Smooth muscle cell (in vitro differentiated cells): ENCODE data around the gene DOCK2. TPM values are rescaled to one million over a fixed set of nuclear protein-coding genes. Genes with fewer than 3 reads are reported as not detected.

Source experiments
- DNase-seq: peaks from one replicate; lab custom pipeline; 2025; ENCODE audit not compliant: unreplicated experiment; lab: John Stamatoyannopoulos, UW
- H2AFZ ChIP-seq: fragments of 200-600 bp; sonication (generic); 2 replicates; pipeline ENCODE4 v1.6.0; 2016; ENCODE audit warnings: antibody characterized with exemption, low read depth, mild to moderate bottlenecking
- H3F3A ChIP-seq: fragments of 200-600 bp; sonication (generic); 2 replicates; pipeline ENCODE4 v1.6.0; 2017; ENCODE audit warnings: antibody characterized with exemption, low read depth
- H3K27ac ChIP-seq: fragments of 200-600 bp; sonication (generic); 2 replicates; pipeline ENCODE4 v1.5.1; 2016; ENCODE audit warnings: low read depth, mild to moderate bottlenecking
- H3K27me3 ChIP-seq: fragments of 200-600 bp; sonication (generic); 2 replicates; pipeline ENCODE4 v1.6.1; 2016; ENCODE audit warnings: low read depth, mild to moderate bottlenecking
- H3K36me3 ChIP-seq: fragments of 200-600 bp; sonication (generic); 2 replicates; pipeline ENCODE4 v1.5.1; 2016; ENCODE audit warnings: low read depth
- H3K4me1 ChIP-seq: fragments of 200-600 bp; sonication (generic); 2 replicates; pipeline ENCODE4 v1.5.1; 2016; ENCODE audit warnings: low read depth
- H3K4me2 ChIP-seq: fragments of 200-600 bp; sonication (generic); 2 replicates; pipeline ENCODE4 v1.6.0; 2016; ENCODE audit warnings: mild to moderate bottlenecking
- H3K4me3 ChIP-seq: fragments of 200-600 bp; sonication (generic); 2 replicates; pipeline ENCODE4 v1.5.1; 2016; ENCODE audit warnings: mild to moderate bottlenecking
- H3K79me2 ChIP-seq: fragments of 200-600 bp; sonication (generic); 2 replicates; pipeline ENCODE4 v1.6.0; 2016; ENCODE audit warnings: low read depth, mild to moderate bottlenecking
- H3K9ac ChIP-seq: fragments of 200-600 bp; sonication (generic); 2 replicates; pipeline ENCODE4 v1.6.0; 2016; ENCODE audit warnings: low read depth
- H3K9me3 ChIP-seq: fragments of 200-600 bp; sonication (generic); replicated peaks from 2 replicates; pipeline ENCODE4 v1.5.1; 2016; ENCODE audit warnings: low read depth
- H4K20me1 ChIP-seq: fragments of 200-600 bp; sonication (generic); 2 replicates; pipeline ENCODE4 v1.6.0; 2016; ENCODE audit warnings: low read depth
- WGBS: methylation state at CpG from one replicate; pipeline ENCODE4 v1.1.7; 2016; ENCODE audit warnings: low lambda C conversion rate; 5-methylcytosine and 5-hydroxymethylcytosine counted together
- polyA plus RNA-seq: library from polyadenylated mRNA; unstranded; fragments of >200 nt; fragmentation: Nextera tagmentation; extraction: Ambion mirVana; gene quantifications from 2 replicates; pipeline ENCODE4 v1.2.1, GENCODE V29; 2016
- total RNA-seq: library from RNA; depleted of rRNA; stranded (reverse); fragments of >200 nt; gene quantifications from 2 replicates; pipeline ENCODE4 v1.2.3, GENCODE V29; 2014
- TF ChIP-seq, protein P1 (sequence below): fragments of 200-600 bp; sonication (generic); IDR thresholded peaks from 2 replicates; pipeline ENCODE4 v1.5.1; 2017; ENCODE audit warnings: borderline replicate concordance, mild to moderate bottlenecking, antibody characterized with exemption; ENCODE audit not compliant: insufficient read depth, poor library complexity, severe bottlenecking

The DOCK2 gene
- total and polyA plus RNA-seq, 2 experiments from 2014 or later, result 0.73 to 3.0 TPM

DNA sequence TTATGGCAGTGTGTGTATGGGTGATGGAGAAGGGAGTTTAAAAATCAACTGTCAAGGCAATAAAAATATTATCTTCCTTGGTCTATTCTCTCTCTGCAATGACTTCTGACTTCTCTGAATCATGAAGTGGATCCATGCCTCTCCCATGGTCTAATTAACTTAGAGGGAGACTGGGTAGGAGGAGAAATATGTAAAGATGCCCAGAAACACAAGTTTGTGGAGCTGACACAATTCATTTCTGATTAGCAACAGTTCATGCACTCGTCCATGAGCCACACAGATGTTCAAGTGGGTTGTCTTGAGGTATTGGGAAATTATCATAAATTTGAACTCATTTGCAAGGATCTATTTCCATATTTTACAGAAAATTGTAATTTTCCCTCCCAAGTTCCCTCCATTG, 305.1 kb downstream of the DOCK2 start:
- no peak for DNase-seq
- Histone ChIP-seq H3K4me1 (peaks cover 8% of the 10 kb centered on the region), H3K27ac (no peak overlapping the region), H3K27me3 (peaks cover 5% of the 10 kb centered on the region), H4K20me1 (no peaks in the 10 kb centered on the region), H3K4me2 (no peak overlapping the region), H3F3A (no peaks in the 10 kb centered on the region), H3K36me3 (no peaks in the 10 kb centered on the region), H3K79me2 (no peaks in the 10 kb centered on the region), H3K9ac (no peak overlapping the region), H3K4me3 (no peak overlapping the region), H3K9me3 (no peaks in the 10 kb centered on the region), H2AFZ (no peak overlapping the region)
- TF ChIP-seq, protein P1, sequence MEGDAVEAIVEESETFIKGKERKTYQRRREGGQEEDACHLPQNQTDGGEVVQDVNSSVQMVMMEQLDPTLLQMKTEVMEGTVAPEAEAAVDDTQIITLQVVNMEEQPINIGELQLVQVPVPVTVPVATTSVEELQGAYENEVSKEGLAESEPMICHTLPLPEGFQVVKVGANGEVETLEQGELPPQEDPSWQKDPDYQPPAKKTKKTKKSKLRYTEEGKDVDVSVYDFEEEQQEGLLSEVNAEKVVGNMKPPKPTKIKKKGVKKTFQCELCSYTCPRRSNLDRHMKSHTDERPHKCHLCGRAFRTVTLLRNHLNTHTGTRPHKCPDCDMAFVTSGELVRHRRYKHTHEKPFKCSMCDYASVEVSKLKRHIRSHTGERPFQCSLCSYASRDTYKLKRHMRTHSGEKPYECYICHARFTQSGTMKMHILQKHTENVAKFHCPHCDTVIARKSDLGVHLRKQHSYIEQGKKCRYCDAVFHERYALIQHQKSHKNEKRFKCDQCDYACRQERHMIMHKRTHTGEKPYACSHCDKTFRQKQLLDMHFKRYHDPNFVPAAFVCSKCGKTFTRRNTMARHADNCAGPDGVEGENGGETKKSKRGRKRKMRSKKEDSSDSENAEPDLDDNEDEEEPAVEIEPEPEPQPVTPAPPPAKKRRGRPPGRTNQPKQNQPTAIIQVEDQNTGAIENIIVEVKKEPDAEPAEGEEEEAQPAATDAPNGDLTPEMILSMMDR, result no peak
- 46% methylated on average over 1 of the region's 1 CpG for WGBS

DNA sequence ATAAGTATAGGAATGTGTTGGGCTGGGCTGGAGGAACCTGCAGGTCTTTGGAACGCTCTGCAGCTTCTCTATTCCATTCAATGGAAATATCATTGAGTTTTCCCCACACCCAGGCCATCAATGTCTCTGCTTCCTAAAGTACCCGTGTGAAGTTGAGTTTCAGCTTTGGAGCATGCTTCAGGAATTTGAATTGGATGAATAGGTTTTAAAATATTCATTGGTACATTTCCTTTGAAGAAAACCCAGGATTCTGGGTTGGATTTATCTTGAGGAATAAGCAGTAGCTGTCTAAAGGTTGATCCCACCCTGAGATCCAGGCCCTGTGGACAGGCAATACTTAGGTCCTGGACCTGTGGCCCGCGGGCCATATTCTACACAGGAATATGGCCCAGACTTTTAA, 306.0 kb downstream of the DOCK2 start:
- H3K79me2 ChIP-seq, result no peaks in the 10 kb centered on the region
- H3K9ac ChIP-seq, result no peak overlapping the region
- 94% methylated on average over 4 of the region's 4 CpGs for whole genome bisulfite sequencing
- TF ChIP-seq, protein P1, result no peak
- no peaks in the 10 kb centered on the region for H4K20me1 ChIP-seq
- H2AFZ ChIP-seq, result no peak overlapping the region
- DNase-seq, result no peak
- H3K27me3 ChIP-seq, result peaks cover 5% of the 10 kb centered on the region
- H3K27ac ChIP-seq, result no peak overlapping the region
- no peak overlapping the region for H3K4me3 ChIP-seq
- H3F3A ChIP-seq, result no peaks in the 10 kb centered on the region
- H3K36me3 ChIP-seq, result no peaks in the 10 kb centered on the region
- H3K4me1 ChIP-seq, result peaks cover 8% of the 10 kb centered on the region
- H3K9me3 ChIP-seq, result no peaks in the 10 kb centered on the region
- H3K4me2 ChIP-seq, result no peak overlapping the region

DNA sequence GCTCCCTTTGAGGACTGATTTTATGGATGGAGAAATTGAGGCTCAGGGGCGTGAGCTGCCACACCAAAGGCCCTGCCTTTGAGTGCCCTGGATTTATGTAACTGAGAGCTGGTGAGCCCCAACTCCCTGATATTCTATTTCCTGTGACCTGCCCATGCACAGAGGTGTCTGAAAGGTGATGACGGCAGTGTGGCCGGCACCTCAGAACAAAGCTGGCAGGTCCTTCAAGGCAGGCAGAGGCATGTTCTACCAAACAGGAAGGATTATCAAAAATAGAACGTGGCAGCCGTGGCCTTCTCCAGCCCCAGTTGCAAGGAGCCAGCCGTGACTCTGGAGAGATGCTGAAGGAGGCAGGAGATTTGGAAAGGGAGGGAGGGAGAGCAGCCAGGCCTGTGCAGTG, 307.0 kb downstream of the DOCK2 start:
- H2AFZ ChIP-seq, result no peak overlapping the region
- H3K4me2 ChIP-seq, result no peak overlapping the region
- no peak overlapping the region for H3K27ac ChIP-seq
- WGBS, result 89% methylated on average over 6 of the region's 6 CpGs
- no peak overlapping the region for H3K9ac ChIP-seq
- no peaks in the 10 kb centered on the region for H3K9me3 ChIP-seq
- H3K4me1 ChIP-seq, result peaks cover 8% of the 10 kb centered on the region
- DNase-seq, result no peak
- H3K27me3 ChIP-seq, result peaks cover 5% of the 10 kb centered on the region
- TF ChIP-seq, protein P1, result no peak
- no peak overlapping the region for H3K4me3 ChIP-seq
- no peaks in the 10 kb centered on the region for H3K36me3 ChIP-seq
- no peaks in the 10 kb centered on the region for H3F3A ChIP-seq
- H4K20me1 ChIP-seq, result no peaks in the 10 kb centered on the region
- H3K79me2 ChIP-seq, result no peaks in the 10 kb centered on the region

DNA sequence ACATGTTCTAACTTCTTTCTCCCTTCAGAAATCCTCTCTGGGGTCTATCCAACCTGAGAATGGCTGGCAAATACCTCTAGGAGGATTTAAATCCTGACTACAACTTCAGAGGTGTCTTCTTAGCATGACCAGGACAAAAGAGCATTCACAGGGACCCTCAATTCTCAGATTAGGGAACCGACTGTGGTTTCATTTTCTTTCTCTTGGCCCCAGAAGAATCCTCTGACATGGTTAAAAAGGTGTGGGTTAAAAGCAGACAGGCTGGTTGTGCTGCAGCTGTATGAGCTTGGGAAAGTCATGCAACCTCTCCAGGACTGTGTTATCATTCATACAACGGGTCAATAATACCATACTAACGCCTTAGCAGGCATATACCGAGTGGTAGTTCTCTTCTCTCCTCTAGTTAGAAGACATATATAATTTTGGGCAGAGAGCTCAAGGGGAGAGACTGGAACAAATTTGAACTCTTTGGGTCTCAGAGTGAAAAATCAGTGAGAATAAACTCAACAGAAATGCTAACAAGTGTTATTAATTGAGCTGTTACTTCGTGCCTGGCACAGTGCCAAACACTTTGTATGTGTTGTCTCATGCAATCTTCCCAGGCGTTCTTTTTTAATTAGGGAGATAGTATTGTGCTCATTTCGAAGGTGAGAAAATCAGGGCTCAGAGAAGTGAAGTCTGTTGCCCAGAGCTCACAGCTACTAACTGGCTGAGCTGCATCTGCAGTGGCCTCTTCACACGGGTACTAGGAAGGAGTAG, 308.0 kb downstream of the DOCK2 start:
- no peak overlapping the region for H3K9ac ChIP-seq
- no peaks in the 10 kb centered on the region for H3K36me3 ChIP-seq
- H3K27ac ChIP-seq, result no peak overlapping the region
- no peaks in the 10 kb centered on the region for H4K20me1 ChIP-seq
- H3K4me2 ChIP-seq, result no peak overlapping the region
- no peaks in the 10 kb centered on the region for H3F3A ChIP-seq
- H3K4me3 ChIP-seq, result no peak overlapping the region
- TF ChIP-seq, protein P1, result no peak
- H3K4me1 ChIP-seq, result peaks cover 8% of the 10 kb centered on the region
- WGBS, result 79% methylated on average over 8 of the region's 8 CpGs
- H3K27me3 ChIP-seq, result peaks cover under 1% of the 10 kb centered on the region
- H3K79me2 ChIP-seq, result no peaks in the 10 kb centered on the region
- H3K9me3 ChIP-seq, result no peaks in the 10 kb centered on the region
- DNase-seq, result no peak
- H2AFZ ChIP-seq, result no peak overlapping the region
